HCT116 (cell line): ENCODE measurements around the gene FBXW8. TPM values are rescaled to one million over a fixed set of nuclear protein-coding genes. Genes with fewer than 3 reads are reported as not detected.

ENCODE experiments used
- ATAC-seq: fragments of 200-7000 bp; cut with Tn5 transposase; 2 replicates; pipeline ENCODE4 v1.9.1; 2020; ENCODE audit warnings: mild to moderate bottlenecking, moderate library complexity
- BruUV-seq: library from RNA; stranded (reverse); fragments of 400-500 nt; replicated peaks from 2 replicates; lab custom pipeline; 2021; lab: Mats Ljungman, UMichigan
- CTCF ChIA-PET: fragments of 300-600 bp; sonication (Branson Sonifier 250); formaldehyde crosslinking; loops from one replicate; lab custom pipeline; 2021; ENCODE audit warnings: antibody characterized with exemption; lab: Charles Lee
- POLR2A ChIA-PET: fragments of 300-600, 350-600 bp; sonication (Branson Sonifier 250); formaldehyde crosslinking; loops from one replicate; lab custom pipeline; 2021; ENCODE audit warnings: antibody characterized with exemption; lab: Charles Lee
- RAD21 ChIA-PET, 2 experiments: fragments of 300-600 bp; sonication (Branson Sonifier 250); formaldehyde crosslinking; loops; one replicate each; lab custom pipeline; 2023; ENCODE audit warnings: low total read pairs in 2 of 2; ENCODE audit not compliant: uncharacterized antibody in 2 of 2, unreplicated experiment in 2 of 2, low non-redundant PET in 1 of 2; lab: Charles Lee
- DNase-seq: peaks from one replicate; pipeline ENCODE4 v3.0.0-alpha.2; 2010; ENCODE audit warnings: low read depth, low spot score
- H2AFZ ChIP-seq: fragments of 200-600 bp; shearing (Covaris generic), sonication (generic); 2 replicates; pipeline ENCODE4 v1.6.1; 2017; ENCODE audit warnings: low read depth, mixed run types, mixed read lengths, antibody characterized with exemption, low read length; ENCODE audit not compliant: poor library complexity, severe bottlenecking
- H3K27ac ChIP-seq: 2 replicates; pipeline ENCODE4 v1.5.1; 2012; ENCODE audit warnings: low read depth, low read length
- H3K27me3 ChIP-seq: fragments of 200-600 bp; sonication (generic); 2 replicates; pipeline ENCODE4 v1.6.1; 2016; ENCODE audit warnings: mixed run types, low read length, mixed read lengths; ENCODE audit not compliant: insufficient read depth
- H3K36me3 ChIP-seq, 2 experiments: fragments of 200-500 bp in 1 of 2; fragments of 200-600 bp in 1 of 2; sonication (Bioruptor generic) in 1 of 2; sonication (generic) in 1 of 2; 2 replicates each; pipeline versions ENCODE4 v1.5.1 to v1.6.1; 2014 to 2016; ENCODE audit warnings: low read length in 2 of 2, inconsistent platforms in 1 of 2, mixed read lengths in 1 of 2, mixed run types in 1 of 2; ENCODE audit not compliant: insufficient read depth in 2 of 2, control insufficient read depth in 1 of 2
- H3K4me1 ChIP-seq, 2 experiments: fragments of 200-600 bp in 1 of 2; sonication (generic) in 1 of 2; 2 replicates each; pipeline versions ENCODE4 v1.5.1 to v1.6.1; 2012 to 2017; ENCODE audit warnings: low read length in 2 of 2, inconsistent platforms in 1 of 2, mild to moderate bottlenecking in 1 of 2, mixed read lengths in 1 of 2, mixed run types in 1 of 2, moderate library complexity in 1 of 2; ENCODE audit not compliant: insufficient read depth in 2 of 2, control insufficient read depth in 1 of 2
- H3K4me2 ChIP-seq: fragments of 200-600 bp; sonication (generic); 2 replicates; pipeline ENCODE4 v1.6.1; 2017; ENCODE audit warnings: mixed run types, low read length, mixed read lengths
- H3K4me3 ChIP-seq, 2 experiments: fragments of 200-600 bp in 1 of 2; sonication (generic) in 1 of 2; replicated peaks in 1 of 2; 2 replicates each; pipeline ENCODE4 v1.5.1; 2011 to 2016; ENCODE audit warnings: low read length in 2 of 2, control low read depth in 1 of 2, low read depth in 1 of 2, mild to moderate bottlenecking in 1 of 2, mixed read lengths in 1 of 2, mixed run types in 1 of 2
- H3K79me2 ChIP-seq: fragments of 200-600 bp; sonication (generic); 2 replicates; pipeline ENCODE4 v1.6.1; 2017; ENCODE audit warnings: mild to moderate bottlenecking, mixed run types, low read length, moderate library complexity, mixed read lengths; ENCODE audit not compliant: insufficient read depth
- H3K9ac ChIP-seq: fragments of 200-600 bp; sonication (generic); 2 replicates; pipeline ENCODE4 v1.6.1; 2016; ENCODE audit warnings: low read length, mixed read lengths
- H3K9me2 ChIP-seq: fragments of 200-600 bp; sonication (generic), shearing (Covaris generic); 2 replicates; pipeline ENCODE4 v1.6.1; 2017; ENCODE audit warnings: mixed run types, mild to moderate bottlenecking, moderate library complexity; ENCODE audit not compliant: insufficient read depth
- H3K9me3 ChIP-seq, 2 experiments: fragments of 200-500 bp in 1 of 2; fragments of 200-600 bp in 1 of 2; sonication (Bioruptor generic) in 1 of 2; sonication (generic) in 1 of 2; 2 replicates each; pipeline ENCODE4 v1.6.1; 2014 to 2017; ENCODE audit warnings: low read length in 2 of 2, mixed read lengths in 2 of 2, inconsistent platforms in 1 of 2, low read depth in 1 of 2, mild to moderate bottlenecking in 1 of 2, mixed run types in 1 of 2, moderate library complexity in 1 of 2; ENCODE audit not compliant: control insufficient read depth in 1 of 2, insufficient read depth in 1 of 2
- H4K20me1 ChIP-seq: fragments of 200-600 bp; sonication (generic), shearing (Covaris generic); 2 replicates; pipeline ENCODE4 v1.6.1; 2017; ENCODE audit warnings: mixed run types, mild to moderate bottlenecking, moderate library complexity; ENCODE audit not compliant: insufficient read depth
- CEBPB ChIP-seq: IDR thresholded peaks from 2 replicates; pipeline ENCODE4 v1.6.1; 2012; ENCODE audit warnings: low read depth
- EZH2 ChIP-seq: fragments of 200-600 bp; sonication (generic); IDR thresholded peaks from 2 replicates; pipeline ENCODE4 v1.6.1; 2017; ENCODE audit warnings: antibody characterized with exemption, mixed run types
- EZH2phosphoT487 ChIP-seq: fragments of 200-600 bp; IDR thresholded peaks from 2 replicates; pipeline ENCODE4 v1.6.1; 2018; ENCODE audit warnings: antibody characterized with exemption, borderline replicate concordance
- MAX ChIP-seq: IDR thresholded peaks from 2 replicates; pipeline ENCODE4 v1.6.1; 2012
- POLR2A ChIP-seq: IDR thresholded peaks from 2 replicates; pipeline ENCODE4 v1.7.0; 2011; ENCODE audit warnings: borderline replicate concordance; ENCODE audit not compliant: insufficient read depth, insufficient read length; ENCODE audit errors: extremely low read depth
- POLR2AphosphoS5 ChIP-seq: IDR thresholded peaks from 2 replicates; pipeline ENCODE4 v1.6.1; 2011; ENCODE audit warnings: mild to moderate bottlenecking, low read depth, low read length, moderate library complexity
- RAD21 ChIP-seq: IDR thresholded peaks from 2 replicates; pipeline ENCODE4 v1.6.1; 2012; ENCODE audit warnings: low read depth, mild to moderate bottlenecking
- SIN3A ChIP-seq: IDR thresholded peaks from 2 replicates; pipeline ENCODE4 v1.6.1; 2012; ENCODE audit warnings: low read depth
- SP1 ChIP-seq: IDR thresholded peaks from 2 replicates; pipeline ENCODE4 v1.6.1; 2012; ENCODE audit warnings: low read depth
- YY1 ChIP-seq: IDR thresholded peaks from 2 replicates; pipeline ENCODE4 v1.6.1; 2011; ENCODE audit warnings: low read length, low read depth, moderate library complexity, mild to moderate bottlenecking; ENCODE audit not compliant: insufficient replicate concordance; ENCODE audit errors: extremely low read depth
- ZFX ChIP-seq: fragments of 450-650 bp; IDR thresholded peaks from 2 replicates; pipeline ENCODE4 v1.6.1; 2017
- intact Hi-C: fragments of 100-400 bp; cut with micrococcal nuclease; formaldehyde crosslinking; loops from 2 replicates; pipeline ENCODE4 v1.10.0; 2022
- total RNA-seq: library from RNA; stranded (reverse); gene quantifications from one replicate; pipeline ENCODE4 v1.2.1, GENCODE V29; 2021; ENCODE audit not compliant: unreplicated experiment
- TF ChIP-seq, protein P1 (sequence below), 3 experiments: fragments of 200-600 bp in 1 of 3; sonication (generic) in 1 of 3; IDR thresholded peaks in 2 of 3; conservative IDR thresholded peaks in 1 of 3; 2 replicates each; pipeline ENCODE4 v1.5.1; 2012 to 2017; ENCODE audit warnings: low read depth in 2 of 3, low read length in 2 of 3, antibody characterized with exemption in 1 of 3, borderline replicate concordance in 1 of 3, control low read depth in 1 of 3, mild to moderate bottlenecking in 1 of 3, mixed read lengths in 1 of 3, mixed run types in 1 of 3, moderate library complexity in 1 of 3; ENCODE audit not compliant: insufficient read depth in 1 of 3
- TF ChIP-seq, protein P2 (sequence below): IDR thresholded peaks from 2 replicates; pipeline ENCODE4 v1.6.1; 2011; ENCODE audit warnings: mild to moderate bottlenecking, low read length, moderate library complexity; ENCODE audit not compliant: insufficient replicate concordance; ENCODE audit errors: extremely low read depth

FBXW8 gene
- total RNA-seq, 1 experiment from 2014 or later = 14.6 TPM

GRCh38 chr12:116964054-116965050 is 53.6 kb downstream of the FBXW8 start (continued):
- TF ChIP-seq SIN3A (no peak), RAD21 (no peak), CEBPB (no peak)
- TF ChIP-seq, protein P1, sequence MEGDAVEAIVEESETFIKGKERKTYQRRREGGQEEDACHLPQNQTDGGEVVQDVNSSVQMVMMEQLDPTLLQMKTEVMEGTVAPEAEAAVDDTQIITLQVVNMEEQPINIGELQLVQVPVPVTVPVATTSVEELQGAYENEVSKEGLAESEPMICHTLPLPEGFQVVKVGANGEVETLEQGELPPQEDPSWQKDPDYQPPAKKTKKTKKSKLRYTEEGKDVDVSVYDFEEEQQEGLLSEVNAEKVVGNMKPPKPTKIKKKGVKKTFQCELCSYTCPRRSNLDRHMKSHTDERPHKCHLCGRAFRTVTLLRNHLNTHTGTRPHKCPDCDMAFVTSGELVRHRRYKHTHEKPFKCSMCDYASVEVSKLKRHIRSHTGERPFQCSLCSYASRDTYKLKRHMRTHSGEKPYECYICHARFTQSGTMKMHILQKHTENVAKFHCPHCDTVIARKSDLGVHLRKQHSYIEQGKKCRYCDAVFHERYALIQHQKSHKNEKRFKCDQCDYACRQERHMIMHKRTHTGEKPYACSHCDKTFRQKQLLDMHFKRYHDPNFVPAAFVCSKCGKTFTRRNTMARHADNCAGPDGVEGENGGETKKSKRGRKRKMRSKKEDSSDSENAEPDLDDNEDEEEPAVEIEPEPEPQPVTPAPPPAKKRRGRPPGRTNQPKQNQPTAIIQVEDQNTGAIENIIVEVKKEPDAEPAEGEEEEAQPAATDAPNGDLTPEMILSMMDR (IDR thresholded peaks at IDR 0.05 in 2 of 3, conservative IDR thresholded peaks at IDR 0.05 in 1 of 3; ENCODE audit: borderline replicate concordance in 1 of 3, insufficient read depth in 1 of 3, low read depth in 2 of 3, low read length in 2 of 3) = no peak

GRCh38 chr12:116968986-116969385 is 58.2 kb downstream of the FBXW8 start:
- Histone ChIP-seq H3K4me2 (no peak overlapping the region), H3K9me3 (no peaks in the 10 kb centered on the region), H3K9ac (no peak overlapping the region), H3K4me1 (no peaks in the 10 kb centered on the region), H3K4me3 (no peak overlapping the region), H3K27me3 (no peaks in the 10 kb centered on the region), H3K36me3 (no peaks in the 10 kb centered on the region), H2AFZ (no peak overlapping the region), H4K20me1 (no peaks in the 10 kb centered on the region), H3K9me2 (no peaks in the 10 kb centered on the region), H3K27ac (no peak overlapping the region), H3K79me2 (no peaks in the 10 kb centered on the region)
- intact Hi-C loops = no loop called here
- BruUV-seq = no TSS peak
- ChIA-PET CTCF (no interaction called here), RAD21 (no interaction called here), POLR2A (no interaction called here)
- no peak for DNase-seq
- no peak for ATAC-seq
- TF ChIP-seq EZH2 (no peak), ZFX (no peak), CEBPB (no peak), MAX (no peak), SP1 (no peak), POLR2A (no peak), YY1 (no peak), POLR2AphosphoS5 (no peak), EZH2phosphoT487 (no peak), SIN3A (no peak)
- TF ChIP-seq, protein P1 (IDR thresholded peaks at IDR 0.05 in 2 of 3, conservative IDR thresholded peaks at IDR 0.05 in 1 of 3; ENCODE audit: borderline replicate concordance in 1 of 3, insufficient read depth in 1 of 3, low read depth in 2 of 3, low read length in 2 of 3) = no peak
- TF ChIP-seq, protein P2, sequence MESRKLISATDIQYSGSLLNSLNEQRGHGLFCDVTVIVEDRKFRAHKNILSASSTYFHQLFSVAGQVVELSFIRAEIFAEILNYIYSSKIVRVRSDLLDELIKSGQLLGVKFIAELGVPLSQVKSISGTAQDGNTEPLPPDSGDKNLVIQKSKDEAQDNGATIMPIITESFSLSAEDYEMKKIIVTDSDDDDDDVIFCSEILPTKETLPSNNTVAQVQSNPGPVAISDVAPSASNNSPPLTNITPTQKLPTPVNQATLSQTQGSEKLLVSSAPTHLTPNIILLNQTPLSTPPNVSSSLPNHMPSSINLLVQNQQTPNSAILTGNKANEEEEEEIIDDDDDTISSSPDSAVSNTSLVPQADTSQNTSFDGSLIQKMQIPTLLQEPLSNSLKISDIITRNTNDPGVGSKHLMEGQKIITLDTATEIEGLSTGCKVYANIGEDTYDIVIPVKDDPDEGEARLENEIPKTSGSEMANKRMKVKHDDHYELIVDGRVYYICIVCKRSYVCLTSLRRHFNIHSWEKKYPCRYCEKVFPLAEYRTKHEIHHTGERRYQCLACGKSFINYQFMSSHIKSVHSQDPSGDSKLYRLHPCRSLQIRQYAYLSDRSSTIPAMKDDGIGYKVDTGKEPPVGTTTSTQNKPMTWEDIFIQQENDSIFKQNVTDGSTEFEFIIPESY = no peak
